ENCODE measurements around the gene NBAS. TPM values are rescaled to one million over a fixed set of nuclear protein-coding genes. Genes with fewer than 3 reads are reported as not detected.

Gene NBAS
- total RNA-seq, 2 experiments from 2014 or later = 24.4 to 28.8 TPM

DNA sequence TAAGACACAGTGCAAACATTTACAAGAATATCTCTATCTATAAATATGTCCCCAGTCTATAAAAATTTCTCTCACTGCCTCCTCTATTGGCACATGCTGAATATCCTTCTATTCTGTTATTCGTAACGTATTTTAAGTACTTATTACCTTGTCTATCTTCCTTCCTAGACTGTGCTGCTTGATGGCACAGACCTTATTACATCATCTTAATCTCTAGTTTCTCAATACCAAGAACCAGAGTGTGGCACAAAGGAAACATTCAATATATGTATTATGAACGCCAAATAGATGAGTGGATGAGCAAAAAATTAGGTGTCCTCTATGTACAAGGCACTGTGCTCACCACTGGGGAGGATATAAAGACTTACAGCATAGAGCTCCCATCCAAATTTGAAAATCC is 282.8 kb downstream of the NBAS start:
- CTCF ChIA-PET (ENCODE audit: unreplicated experiment) = interaction anchor here (0.6 kb wide), 1 partner anchor 703 kb away, joined by 3 read pairs; no protein-coding TSS in a partner anchor

DNA sequence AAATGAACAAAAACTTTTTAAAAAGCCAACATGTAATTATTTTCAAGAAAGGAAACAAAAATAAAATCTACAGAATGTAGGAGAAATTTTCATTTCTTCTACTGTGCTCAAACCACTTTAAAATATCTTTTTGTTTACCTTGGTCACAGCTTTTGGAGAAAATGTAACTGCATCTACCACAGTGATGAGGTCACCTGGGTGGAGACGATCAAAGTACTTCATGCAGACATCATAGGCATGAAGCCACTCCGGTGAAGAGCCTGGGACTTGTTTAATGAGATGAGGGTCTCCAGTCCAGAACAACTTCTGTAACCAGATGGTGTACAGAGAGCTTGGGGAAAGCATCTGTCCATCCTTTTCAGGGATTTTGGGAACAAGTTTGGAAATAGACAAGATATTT is 285.8 kb downstream of the NBAS start:
- POLR2A ChIA-PET = interaction anchor here (0.7 kb wide), 1 partner anchor 89 kb away, joined by 4 read pairs; no protein-coding TSS in a partner anchor
- Histone ChIP-seq H3K4me2 (ENCODE audit: low read length) (no peak overlapping the region), H3K9me2 (ENCODE audit: insufficient read depth, low read length) (no peaks in the 10 kb centered on the region), H3K4me1 (ENCODE audit: insufficient read depth, low read length, poor library complexity, severe bottlenecking) (no peaks in the 10 kb centered on the region), H3K27ac (ENCODE audit: low read depth, low read length, poor library complexity, severe bottlenecking) (no peak overlapping the region), H2AFZ (ENCODE audit: low read length) (no peak overlapping the region), H4K20me1 (ENCODE audit: insufficient read depth, low read length) (no peaks in the 10 kb centered on the region), H3K36me3 (ENCODE audit: insufficient read depth, low read length) (0 out of 2 replicates have a peak, but pooled peaks cover 7% of the 10 kb centered on the region), H3K9me3 (ENCODE audit: low read length) (no peaks in the 10 kb centered on the region), H3K4me3 (ENCODE audit: low read depth, low read length, poor library complexity, severe bottlenecking) (no peak overlapping the region), H3K79me2 (ENCODE audit: insufficient read depth, low read depth, low read length) (no peaks in the 10 kb centered on the region)
- BruUV-seq (replicated peaks) = no TSS peak
- no peak for DNase-seq (ENCODE audit: low spot score)
- CTCF ChIA-PET (ENCODE audit: unreplicated experiment) = no interaction called here
- intact Hi-C loops (cut with micrococcal nuclease; ENCODE audit: unreplicated experiment) = no loop called here
- TF ChIP-seq EZH2phosphoT487 (IDR thresholded peaks at IDR 0.05; ENCODE audit: borderline replicate concordance, low read depth, low read length) = no peak
- TF ChIP-seq, protein P1, sequence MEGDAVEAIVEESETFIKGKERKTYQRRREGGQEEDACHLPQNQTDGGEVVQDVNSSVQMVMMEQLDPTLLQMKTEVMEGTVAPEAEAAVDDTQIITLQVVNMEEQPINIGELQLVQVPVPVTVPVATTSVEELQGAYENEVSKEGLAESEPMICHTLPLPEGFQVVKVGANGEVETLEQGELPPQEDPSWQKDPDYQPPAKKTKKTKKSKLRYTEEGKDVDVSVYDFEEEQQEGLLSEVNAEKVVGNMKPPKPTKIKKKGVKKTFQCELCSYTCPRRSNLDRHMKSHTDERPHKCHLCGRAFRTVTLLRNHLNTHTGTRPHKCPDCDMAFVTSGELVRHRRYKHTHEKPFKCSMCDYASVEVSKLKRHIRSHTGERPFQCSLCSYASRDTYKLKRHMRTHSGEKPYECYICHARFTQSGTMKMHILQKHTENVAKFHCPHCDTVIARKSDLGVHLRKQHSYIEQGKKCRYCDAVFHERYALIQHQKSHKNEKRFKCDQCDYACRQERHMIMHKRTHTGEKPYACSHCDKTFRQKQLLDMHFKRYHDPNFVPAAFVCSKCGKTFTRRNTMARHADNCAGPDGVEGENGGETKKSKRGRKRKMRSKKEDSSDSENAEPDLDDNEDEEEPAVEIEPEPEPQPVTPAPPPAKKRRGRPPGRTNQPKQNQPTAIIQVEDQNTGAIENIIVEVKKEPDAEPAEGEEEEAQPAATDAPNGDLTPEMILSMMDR (conservative IDR thresholded peaks at IDR 0.05; ENCODE audit: low read length) = no peak

More for the DNA sequence above, 282.8 kb downstream of the NBAS start:
- Histone ChIP-seq H4K20me1 (ENCODE audit: insufficient read depth, low read length) (no peaks in the 10 kb centered on the region), H3K79me2 (ENCODE audit: insufficient read depth, low read depth, low read length) (no peaks in the 10 kb centered on the region), H3K36me3 (ENCODE audit: insufficient read depth, low read length) (peaks cover 7% of the 10 kb centered on the region; the same call in 1 of the 2 replicates), H3K4me1 (ENCODE audit: insufficient read depth, low read length, poor library complexity, severe bottlenecking) (no peaks in the 10 kb centered on the region), H2AFZ (ENCODE audit: low read length) (no peak overlapping the region), H3K27ac (ENCODE audit: low read depth, low read length, poor library complexity, severe bottlenecking) (no peak overlapping the region), H3K9me2 (ENCODE audit: insufficient read depth, low read length) (no peaks in the 10 kb centered on the region), H3K9me3 (ENCODE audit: low read length) (no peaks in the 10 kb centered on the region), H3K4me2 (ENCODE audit: low read length) (no peak overlapping the region), H3K4me3 (ENCODE audit: low read depth, low read length, poor library complexity, severe bottlenecking) (no peak overlapping the region)
- POLR2A ChIA-PET = interaction anchor here (1.9 kb wide), 1 partner anchor 11 kb away, joined by 5 read pairs; no protein-coding TSS in a partner anchor
- TF ChIP-seq, protein P1 (conservative IDR thresholded peaks at IDR 0.05; ENCODE audit: low read length) = no peak
- TF ChIP-seq EZH2phosphoT487 (IDR thresholded peaks at IDR 0.05; ENCODE audit: borderline replicate concordance, low read depth, low read length) = no peak
- DNase-seq (ENCODE audit: low spot score) = no peak
- BruUV-seq (replicated peaks) = no TSS peak
- intact Hi-C loops (cut with micrococcal nuclease; ENCODE audit: unreplicated experiment) = no loop called here

DNA sequence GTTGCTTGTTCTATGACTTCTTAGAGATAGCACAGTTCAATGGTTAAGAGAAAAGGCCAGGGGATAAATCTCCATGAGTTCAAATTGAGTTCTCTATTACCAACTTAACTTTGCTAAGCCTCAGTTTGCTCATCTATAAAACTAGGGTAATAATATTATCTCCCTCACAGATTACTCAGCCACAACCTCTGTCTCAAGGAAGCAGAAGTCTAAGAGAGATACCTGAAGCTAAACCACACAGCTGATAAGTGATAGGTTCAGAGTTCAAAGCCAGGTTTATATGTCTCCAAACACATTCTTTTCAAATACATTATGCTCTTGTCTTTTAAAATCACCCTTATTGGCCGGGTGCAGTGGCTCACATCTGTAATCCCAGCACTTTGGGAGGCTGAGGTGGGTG is 287.7 kb downstream of the NBAS start:
- TF ChIP-seq, protein P1 (conservative IDR thresholded peaks at IDR 0.05; ENCODE audit: low read length) = no peak
- no peak for TF ChIP-seq EZH2phosphoT487 (IDR thresholded peaks at IDR 0.05; ENCODE audit: borderline replicate concordance, low read depth, low read length)
- Histone ChIP-seq H4K20me1 (ENCODE audit: insufficient read depth, low read length) (no peaks in the 10 kb centered on the region), H3K4me2 (ENCODE audit: low read length) (no peak overlapping the region), H2AFZ (ENCODE audit: low read length) (no peak overlapping the region), H3K36me3 (ENCODE audit: insufficient read depth, low read length) (0 out of 2 replicates have a peak, but pooled peaks cover 7% of the 10 kb centered on the region), H3K79me2 (ENCODE audit: insufficient read depth, low read depth, low read length) (no peaks in the 10 kb centered on the region), H3K4me1 (ENCODE audit: insufficient read depth, low read length, poor library complexity, severe bottlenecking) (no peaks in the 10 kb centered on the region), H3K9me3 (ENCODE audit: low read length) (no peaks in the 10 kb centered on the region), H3K9me2 (ENCODE audit: insufficient read depth, low read length) (no peaks in the 10 kb centered on the region), H3K27ac (ENCODE audit: low read depth, low read length, poor library complexity, severe bottlenecking) (no peak overlapping the region), H3K4me3 (ENCODE audit: low read depth, low read length, poor library complexity, severe bottlenecking) (no peak overlapping the region)
- ChIA-PET CTCF (ENCODE audit: unreplicated experiment) (no interaction called here), POLR2A (no interaction called here)
- BruUV-seq (replicated peaks) = no TSS peak
- intact Hi-C loops (cut with micrococcal nuclease; ENCODE audit: unreplicated experiment) = no loop called here
- no peak for DNase-seq (ENCODE audit: low spot score)

Measured in OCI-LY7 (cell line).